NOMO-1 (cell line): Measurements from ENCODE around the gene ZMYND8.
"Not testable (repeated sequence)": the region's sequence is repeated elsewhere in the genome, so short reads cannot be mapped to it uniquely, and the experiment has no call there.

Experiments used
- DNase-seq, 2 experiments: peaks; one replicate each; lab custom pipeline; 2025; ENCODE audit not compliant: unreplicated experiment in 2 of 2; lab: John Stamatoyannopoulos, UW

The ZMYND8 gene

DNA sequence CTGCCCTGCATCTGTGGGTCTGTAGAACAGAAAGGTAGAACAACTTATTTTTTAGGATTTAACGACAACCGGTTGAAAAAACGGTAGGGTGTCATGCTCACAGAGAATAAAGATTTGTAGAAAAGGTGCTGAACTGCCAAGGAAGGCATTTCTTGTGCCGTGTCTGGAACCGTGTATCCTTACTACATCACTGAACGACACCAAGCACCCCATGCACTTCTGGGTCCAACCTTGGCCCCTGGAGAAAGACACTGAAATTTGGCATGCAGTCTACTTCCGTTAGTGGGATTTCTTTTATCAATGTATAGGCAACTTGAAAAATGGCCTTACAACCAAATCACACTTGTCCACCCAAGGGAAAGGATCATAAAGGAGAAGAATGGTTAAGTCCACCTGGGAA, 145.5 kb downstream of the ZMYND8 start:
- DNase-seq = no peak

DNA sequence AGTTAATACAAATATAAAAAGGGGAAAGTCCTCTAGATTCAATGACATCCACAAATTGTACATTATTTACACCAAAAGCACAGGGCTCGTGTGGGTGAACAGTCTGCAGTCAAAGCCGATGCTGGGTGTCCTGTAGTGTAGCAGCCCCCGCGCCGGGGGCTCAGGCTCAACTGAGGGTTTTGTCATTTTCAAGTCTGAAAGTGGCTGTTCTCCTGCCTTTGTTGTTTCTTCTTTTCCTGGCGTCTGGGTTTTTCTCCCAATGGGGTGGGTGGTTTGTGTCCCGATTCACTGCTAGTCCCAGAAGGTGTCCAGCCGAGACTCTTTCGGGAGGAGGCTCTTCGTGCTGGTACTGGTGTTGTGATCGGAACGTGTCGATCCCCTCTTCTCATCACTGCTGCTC, 146.0 kb downstream of the ZMYND8 start:
- DNase-seq = no peak

DNA sequence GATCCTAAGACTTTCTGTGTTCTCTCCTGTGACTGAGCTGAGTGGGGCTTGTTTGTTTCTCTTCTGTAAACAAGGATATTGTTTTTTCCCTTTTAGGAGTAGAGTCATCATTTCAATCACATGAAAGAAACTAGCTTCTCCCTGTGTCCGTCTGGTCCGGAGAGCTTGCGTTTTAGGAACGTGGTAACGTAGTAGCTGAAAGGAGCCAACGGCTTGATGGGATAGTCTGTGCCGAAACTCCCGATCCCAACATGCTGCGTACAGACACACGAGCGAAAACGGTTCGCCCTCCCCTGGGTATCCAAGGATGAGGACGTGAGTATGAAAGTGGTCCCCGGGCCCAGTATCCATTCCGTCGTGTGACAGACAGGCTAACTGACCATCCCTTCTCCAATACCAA, 146.5 kb downstream of the ZMYND8 start:
- no peak for DNase-seq

DNA sequence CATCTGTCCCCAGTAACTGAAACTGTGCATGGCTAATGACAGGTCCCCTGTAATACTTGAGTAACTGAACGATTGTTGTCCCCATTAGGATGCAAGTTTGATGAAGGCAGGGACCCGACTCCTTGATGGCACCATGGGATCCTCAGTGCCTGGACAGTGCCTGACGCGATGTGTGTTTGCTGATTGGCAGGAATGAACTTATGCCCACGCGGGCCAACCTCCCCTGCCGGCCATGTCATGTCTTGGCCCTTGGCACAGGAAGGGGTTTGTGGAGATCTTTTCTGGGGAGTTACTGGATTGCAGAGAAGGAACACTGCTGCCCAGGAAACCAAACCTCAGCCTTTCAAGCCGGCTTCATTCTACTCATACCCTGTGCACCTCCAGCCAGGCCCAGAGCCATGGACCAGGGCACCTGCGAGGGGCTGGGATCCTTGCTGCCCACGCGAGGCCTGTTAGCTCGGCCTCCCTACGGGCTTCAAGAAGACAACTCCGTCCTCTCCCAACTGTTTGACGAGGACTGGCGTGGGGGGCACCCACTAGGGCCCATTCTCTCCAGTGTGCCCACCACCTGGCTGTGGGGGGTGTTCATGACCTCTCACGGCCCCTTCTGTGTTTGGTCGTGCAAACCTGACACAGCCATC, 147.8 kb downstream of the ZMYND8 start:
- DNase-seq = no peak

DNA sequence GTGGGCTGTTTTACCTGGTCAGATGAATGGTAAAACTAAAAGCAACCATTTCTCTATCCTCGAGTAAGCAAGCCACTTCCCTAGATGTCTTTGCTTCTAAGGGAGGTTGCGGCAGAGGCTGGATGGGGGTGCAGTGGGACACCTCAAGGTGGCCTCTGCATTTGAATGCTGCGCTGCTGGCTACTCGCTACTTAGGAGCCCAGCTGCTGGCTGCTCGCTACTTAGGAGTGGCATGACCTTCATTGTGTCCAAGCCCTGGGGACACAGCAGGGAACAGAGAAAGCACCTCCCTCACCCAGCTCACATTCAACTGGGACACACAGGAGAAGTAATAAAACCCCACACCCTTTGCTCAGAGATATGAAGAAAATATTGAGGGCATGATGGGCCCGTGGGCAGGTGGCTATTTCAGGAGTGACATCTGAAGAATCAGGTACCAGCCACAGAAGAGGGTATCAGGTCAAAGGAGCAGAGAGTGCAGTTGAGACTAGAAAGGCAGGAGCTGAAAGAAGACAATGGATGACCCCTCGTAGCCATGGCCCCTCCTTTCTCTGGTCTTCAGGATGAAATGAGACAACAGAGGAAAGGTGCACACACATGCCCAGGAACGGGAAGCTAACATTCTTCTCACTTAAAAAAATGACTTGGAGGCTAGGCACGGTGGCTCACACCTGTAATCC, 149.4 kb downstream of the ZMYND8 start:
- no peak for DNase-seq

DNA sequence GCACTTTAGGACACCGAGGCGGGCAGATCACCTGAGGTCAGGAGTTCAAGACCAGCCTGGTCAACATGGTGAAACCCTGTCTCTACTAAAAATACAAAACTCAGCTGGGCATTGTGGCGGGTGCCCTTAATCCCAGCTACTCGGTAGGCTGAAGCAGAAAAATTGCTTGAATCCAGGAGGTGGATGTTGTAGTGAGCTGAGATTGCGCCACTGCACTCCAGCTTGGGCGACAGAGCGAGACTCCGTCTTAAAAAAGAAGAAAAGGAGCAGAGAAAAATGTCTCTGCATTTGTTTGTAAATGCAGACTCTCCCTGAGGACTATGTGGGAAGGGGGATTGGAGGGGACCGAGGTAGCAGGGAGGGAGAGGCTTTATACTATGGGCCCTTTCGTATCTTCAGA, 149.9 kb downstream of the ZMYND8 start:
- DNase-seq = not testable (repeated sequence)

DNA sequence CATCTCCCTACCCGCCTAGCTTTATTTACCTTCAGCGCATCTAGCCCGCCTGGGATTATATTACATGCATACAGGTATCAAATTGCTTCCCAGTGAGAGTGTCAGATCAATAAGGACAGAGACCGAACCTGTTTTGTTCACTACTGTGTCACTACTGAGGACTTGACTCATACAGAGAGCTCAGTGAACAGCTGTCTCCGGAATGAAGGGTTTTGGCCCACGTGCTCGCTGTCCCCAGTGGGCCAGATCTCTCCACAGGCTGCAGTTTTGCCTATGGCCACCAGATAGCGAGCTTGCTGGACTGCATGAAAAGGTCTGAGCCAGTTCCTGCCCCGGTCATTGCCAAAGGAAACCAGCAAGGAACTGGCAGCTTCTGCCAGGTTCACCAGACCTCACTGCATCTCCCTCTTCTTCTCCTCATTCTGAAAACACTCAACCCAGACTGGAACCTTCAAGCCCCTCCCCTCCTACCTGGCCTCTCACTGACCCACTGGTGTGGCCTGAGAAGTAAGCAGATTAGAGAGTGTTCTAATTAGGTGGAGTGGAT, 150.8 kb downstream of the ZMYND8 start:
- peak; percentile 16 to 17 for DNase-seq

DNA sequence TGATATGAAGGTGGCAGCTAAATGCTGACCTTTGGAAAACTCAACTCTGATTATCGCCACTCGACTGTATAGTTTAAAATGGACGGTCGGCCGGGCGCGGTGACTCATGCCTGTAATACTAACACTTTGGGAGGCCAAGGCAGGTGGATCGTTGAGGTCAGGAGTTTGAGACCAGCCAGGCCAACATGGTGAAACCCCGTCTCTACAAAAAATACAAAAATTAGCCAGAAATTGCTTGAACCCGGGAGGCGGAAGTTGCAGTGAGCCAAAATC, 151.7 kb downstream of the ZMYND8 start:
- not testable (repeated sequence) for DNase-seq

DNA sequence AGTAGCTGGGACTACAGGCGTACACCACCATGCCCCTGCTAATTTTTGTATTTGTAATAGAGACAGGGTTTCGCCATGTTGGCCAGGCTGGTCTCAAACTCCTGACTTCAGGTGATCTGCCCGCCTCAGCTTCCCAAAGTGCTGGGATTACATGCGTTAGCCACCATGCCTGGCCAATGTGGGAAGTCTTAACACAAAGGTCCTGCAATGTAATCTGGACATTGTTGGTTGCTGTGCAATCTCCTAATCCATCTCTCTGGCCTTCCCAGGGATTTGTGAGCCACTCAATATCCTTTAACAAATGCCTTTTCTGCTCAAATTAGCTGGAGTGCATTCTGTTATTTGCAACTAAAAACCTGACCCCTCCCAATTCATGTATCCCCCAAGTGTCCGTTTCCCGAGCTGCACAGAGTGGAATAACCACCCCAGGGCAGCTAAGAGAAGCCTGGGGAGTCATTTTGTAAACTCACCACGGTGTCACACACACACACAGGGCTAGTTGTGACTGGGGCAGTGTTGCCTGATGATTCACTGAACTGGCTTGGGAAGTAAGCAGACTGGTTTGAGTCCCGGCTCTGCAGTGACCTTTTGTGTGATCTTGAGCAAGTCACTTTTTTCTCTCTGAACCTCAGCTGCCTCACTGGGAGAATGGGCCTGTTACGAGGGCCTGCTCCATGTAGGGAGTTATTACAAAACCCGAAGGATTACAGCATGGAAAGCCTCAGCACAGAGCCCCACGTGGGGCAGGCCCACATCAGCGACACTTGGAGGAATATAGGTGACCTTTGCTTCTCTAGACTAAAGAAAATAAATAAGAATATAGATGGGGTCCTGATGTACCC, 152.3 kb downstream of the ZMYND8 start:
- DNase-seq = no peak

DNA sequence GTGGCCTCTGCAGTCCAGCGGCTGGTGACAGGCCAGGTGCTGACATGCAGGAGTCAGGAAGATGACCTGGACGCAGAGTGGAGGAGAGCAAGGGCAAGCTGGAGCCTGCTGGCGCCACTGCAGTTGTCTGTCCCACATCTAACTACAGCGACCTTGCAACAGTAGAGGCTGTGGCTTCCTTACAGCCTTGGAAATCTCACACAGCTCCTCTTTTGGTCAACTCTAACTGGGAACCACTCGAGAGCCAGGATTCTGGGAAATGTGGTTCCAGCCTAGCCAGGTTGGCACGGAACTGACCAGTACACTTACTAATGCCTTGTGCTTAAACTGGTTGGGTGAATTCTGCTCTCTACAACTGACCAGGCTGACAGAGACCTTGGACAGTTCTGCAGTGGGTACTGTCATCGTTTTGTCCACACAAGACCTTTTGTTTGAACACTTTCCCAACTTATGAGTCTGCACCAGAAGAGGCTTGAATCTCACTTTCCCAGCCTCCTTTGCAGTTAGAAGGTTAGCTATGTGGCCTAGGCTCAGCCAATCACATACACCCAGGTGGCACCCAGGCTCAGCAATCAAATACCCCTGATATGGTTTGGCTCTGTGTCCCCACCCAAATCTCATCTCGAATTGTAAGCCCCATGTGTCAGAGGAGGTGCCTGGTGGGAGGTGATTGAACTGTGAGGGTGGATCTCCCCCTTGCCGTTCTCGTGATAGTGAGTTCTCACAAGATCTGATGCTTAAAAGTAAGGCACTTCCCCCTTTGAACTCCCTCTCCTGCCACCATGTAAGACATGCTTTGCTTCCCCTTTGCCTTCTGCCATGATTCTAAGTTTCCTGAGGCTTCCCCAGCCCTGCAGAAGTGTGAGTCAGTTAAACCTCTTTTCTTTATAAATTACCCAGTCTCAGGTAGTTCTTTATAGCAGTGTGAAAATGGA, 153.5 kb downstream of the ZMYND8 start:
- no peak for DNase-seq

DNA sequence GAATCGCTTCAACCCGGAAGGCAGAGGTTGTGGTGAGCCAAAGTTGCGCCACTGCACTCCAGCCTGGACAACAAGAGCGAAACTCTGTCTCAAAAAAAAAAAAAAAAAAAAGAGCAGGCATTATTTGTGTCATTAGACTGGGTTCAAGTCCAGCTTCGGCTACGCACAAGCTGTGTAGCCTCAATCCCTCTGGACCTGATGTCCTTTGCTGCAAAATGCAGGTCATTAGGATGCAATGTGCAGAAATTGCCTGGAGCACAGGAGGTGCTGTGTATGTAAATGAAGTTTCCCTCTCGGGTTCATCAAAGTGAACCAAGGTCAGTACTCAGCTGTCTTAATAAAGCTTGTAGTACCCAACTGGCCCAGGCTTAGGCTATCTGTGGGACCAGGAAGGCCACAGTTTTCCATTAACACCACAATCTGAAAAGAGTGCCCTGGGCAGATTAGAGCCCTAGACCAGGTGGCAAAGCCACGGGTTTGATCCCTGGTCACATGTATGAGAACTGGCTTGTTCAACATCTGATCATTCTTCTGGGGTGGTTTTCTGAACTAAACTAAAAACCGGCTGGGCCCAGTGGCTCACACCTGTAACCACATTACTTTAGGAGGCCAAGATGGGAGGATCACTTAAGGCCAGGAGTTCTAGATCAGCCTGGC, 155.3 kb downstream of the ZMYND8 start:
- DNase-seq = no peak

DNA sequence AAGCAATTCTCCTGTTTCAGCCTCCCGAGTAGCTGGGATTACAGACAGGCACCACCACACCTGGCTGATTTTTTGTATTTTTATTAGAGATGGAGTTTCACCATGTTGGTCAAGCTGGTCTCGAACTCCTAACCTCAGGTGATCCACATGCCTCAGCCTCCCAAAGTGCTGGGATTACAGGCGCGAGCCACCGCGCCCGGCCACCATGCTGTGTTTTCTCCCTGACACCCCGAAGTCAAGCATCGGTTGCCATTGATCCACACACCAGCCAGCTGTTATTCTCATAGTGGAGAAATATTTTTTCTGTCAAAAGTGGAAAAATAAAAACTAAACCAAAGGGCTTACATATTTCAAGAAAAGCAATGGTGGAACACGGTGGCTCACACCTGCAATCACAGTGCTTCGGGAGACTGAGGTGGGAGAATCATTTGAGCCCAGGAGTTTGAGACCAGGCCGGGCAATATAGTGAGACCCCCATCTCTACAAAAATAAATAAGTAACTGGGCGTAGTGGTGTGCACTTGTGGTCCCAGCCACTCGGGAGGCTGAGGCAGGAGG, 157.4 kb downstream of the ZMYND8 start:
- no peak for DNase-seq

DNA sequence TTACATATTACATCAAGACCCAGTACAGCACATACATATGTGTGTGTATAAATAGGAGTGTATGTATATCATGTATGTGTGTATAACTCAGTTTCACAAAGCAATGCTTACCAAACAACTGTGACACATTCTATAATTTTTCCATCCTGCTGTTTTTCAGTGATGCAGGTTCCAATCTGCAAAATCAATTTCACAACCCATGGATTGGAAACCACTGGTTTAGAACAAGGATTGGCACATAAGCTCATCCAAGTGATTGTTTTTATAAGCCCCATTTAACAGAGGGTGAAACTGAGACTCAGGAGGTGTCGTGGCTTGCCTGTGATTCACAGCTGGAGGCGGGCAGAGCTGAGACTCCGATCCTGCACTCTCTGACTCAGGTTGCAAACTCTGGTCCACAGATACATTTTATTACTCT, 158.2 kb downstream of the ZMYND8 start:
- no peak for DNase-seq

DNA sequence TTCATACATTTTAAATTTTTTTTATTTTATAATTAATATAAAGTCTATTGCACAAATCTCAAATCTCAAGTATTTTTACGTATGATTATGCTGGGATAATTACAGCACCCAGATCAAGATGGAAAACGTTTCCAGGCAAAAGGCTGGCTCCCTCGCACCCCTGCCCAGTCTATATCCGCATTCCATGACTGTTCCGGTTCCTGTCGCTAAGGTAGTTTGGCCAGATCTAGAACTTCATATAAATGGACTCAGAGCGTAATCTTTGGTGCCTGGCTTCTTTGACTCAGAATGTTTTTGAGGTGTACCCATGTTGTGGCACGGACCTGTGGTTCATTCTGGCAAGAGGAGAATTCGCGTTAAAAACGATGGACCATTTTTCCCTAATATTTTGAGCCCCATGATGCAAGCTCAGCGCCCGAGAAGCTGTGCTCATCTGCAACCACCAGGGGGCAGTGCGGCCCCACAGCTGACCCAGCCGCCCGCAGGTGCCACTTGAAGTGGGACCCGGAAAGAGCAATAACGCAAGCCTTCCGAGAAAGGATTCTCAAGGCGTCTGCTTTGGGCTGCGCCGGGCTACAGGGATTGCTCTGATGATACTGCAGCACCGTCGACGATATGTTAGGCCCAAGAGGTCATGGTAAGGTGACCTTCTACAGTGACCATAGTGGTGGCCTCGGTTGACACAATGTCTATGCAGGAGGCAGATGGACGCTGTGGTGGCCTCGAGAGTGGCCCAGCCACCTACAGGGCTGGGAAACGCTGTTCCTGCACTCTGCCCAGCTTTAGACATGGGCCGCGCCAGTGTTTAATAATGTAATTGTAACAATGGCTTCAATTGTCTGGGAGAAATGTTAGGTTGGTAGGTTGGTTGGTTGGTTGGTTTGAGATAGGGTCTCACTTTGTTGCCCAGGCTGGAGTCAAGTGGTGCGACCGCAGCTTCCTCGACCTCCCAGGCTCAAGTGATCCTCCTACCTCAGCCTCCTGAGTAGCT, 160.1 kb downstream of the ZMYND8 start:
- DNase-seq = peak; percentile 58 to 69

DNA sequence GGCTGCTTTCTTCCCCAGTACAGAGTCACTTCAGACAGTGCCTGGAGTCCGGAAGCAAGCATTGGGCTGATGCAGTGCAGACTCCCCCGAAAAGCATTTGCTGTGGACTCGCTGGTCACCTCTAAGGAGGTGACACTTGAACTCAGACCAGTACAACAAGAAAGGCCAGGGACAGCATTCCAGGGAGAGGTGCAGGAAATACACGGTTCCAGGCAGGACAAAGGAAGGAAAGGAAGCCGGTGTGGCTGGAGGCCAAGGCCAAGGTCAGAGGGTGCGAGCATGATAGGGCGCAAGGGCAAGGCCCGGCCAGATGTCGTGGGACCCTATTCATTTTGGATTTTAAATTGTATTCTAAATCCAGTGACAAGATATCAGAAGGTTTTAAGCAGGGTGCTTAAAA, 160.9 kb downstream of the ZMYND8 start:
- no peak for DNase-seq

DNA sequence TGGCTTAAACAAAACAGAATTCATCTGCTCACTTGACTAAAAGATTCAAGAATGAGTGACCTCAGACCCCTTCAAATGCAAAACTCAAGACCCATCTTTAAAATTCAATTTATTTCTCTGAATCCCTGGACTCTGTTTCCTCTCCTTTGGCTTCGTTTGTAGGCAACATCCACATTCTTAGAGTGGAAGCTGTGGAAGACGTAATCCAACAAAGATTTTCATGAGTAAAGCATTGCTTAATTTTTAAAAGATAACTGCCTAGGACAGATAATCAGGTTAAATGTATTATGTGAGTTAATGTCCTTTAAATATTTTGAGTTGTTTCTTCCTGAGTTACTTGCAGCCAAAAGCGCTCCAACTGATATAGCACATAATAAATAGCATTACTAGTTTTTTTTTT, 164.5 kb downstream of the ZMYND8 start:
- DNase-seq = no peak

DNA sequence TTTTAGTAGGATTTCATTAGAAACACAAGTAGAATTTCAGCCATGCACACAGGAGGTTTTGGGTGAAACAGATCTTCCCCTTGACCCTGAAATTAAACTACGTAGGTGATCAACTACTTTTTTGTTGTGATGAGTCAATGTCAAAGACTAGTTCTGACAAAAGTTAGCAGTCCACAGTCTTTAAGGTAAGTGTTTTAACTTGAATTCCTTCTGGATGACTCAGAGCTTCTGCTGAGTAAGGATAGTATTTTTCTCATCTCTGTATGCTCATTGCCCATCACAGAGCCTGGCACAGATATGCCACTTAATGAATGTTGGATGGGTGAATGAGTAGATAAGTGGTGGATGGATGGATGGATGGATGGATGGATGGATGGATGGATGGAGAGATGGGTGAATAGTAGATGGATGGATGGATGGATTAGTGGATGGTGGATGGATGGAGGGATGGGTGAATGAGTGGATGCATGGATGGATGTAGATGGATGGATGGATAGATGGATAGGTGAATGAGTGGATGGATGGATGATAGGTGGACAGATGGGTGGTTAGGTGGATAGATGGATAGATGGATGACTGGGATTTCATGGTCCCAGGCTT, 165.3 kb downstream of the ZMYND8 start:
- no peak for DNase-seq

DNA sequence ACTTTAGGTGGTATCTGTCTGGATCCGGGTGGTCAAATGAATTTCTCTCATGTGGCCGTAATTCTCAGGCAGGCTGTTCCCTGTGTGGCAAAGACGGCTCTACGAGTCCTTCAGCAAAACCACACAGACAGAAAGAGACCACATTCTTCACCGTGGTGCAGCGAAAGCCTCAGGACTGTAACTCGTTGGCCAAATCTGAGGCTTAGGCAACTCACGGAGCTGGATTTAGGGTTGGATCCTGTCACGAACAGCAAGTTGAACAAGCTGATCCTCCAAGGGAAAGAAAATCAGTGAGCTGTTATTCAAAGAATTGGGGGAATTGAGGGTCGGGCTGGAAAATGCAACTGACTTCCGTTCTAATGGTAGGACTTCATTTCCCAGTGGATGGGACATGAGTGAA, 167.4 kb downstream of the ZMYND8 start:
- no peak for DNase-seq
